Body of pancreas (tissue), 4 donors: ENCODE results near the gene NMT1. TPM values are rescaled to one million over a fixed set of nuclear protein-coding genes. Genes with fewer than 3 reads are reported as not detected.

ENCODE experiments used
- ATAC-seq: fragments of 150-250 bp; one replicate; pipeline ENCODE4 v1.9.1; 2016
- DNase-seq, 4 donors: peaks; one replicate each; pipeline ENCODE4 v3.0.0-alpha.2; 2019
- H3K27ac ChIP-seq, 4 donors: fragments of 200-600 bp; sonication (generic); 1 replicate in 3 of 4; 2 replicates in 1 of 4; pipeline versions ENCODE4 v1.5.1 to v1.6.1; 2016 to 2019; ENCODE audit warnings: mild to moderate bottlenecking in 1 of 4, mixed read lengths in 1 of 4, moderate library complexity in 1 of 4
- H3K27me3 ChIP-seq, 2 donors: fragments of 200-600 bp; sonication (generic); one replicate each; pipeline ENCODE4 v1.6.0; 2016; ENCODE audit warnings: mild to moderate bottlenecking in 1 of 2
- H3K36me3 ChIP-seq, 2 donors: fragments of 200-600 bp; sonication (generic); replicated peaks in 1 of 2; 2 replicates each; pipeline ENCODE4 v1.5.1; 2016; ENCODE audit warnings: low read depth in 2 of 2; ENCODE audit not compliant: insufficient read depth in 1 of 2
- H3K4me1 ChIP-seq: fragments of 200-600 bp; sonication (generic); one replicate; pipeline ENCODE4 v1.6.0; 2016
- H3K4me3 ChIP-seq, 2 donors: fragments of 200-600 bp; sonication (generic); 1 replicate in 1 of 2; 2 replicates in 1 of 2; pipeline ENCODE4 v1.5.1; 2016 to 2019
- H3K9me3 ChIP-seq, 3 donors: fragments of 200-600 bp; sonication (generic); 1 replicate in 2 of 3; 2 replicates in 1 of 3; pipeline ENCODE4 v1.5.1; 2016
- CTCF ChIP-seq, 7 experiments: fragments of 450-650 bp in 4 of 7; fragments of 200-600 bp in 3 of 7; sonication (generic) in 3 of 7; IDR thresholded peaks; one replicate each; pipeline ENCODE4 v1.5.1; 2016 to 2019; ENCODE audit warnings: antibody characterized with exemption in 7 of 7
- POLR2A ChIP-seq, 3 donors: fragments of 450-650 bp; IDR thresholded peaks; one replicate each; pipeline ENCODE4 v1.6.1; 2016; ENCODE audit warnings: antibody characterized with exemption in 3 of 3, mild to moderate bottlenecking in 2 of 3
- whole genome bisulfite sequencing, 2 donors: methylation state at CpG; one replicate each; pipeline ENCODE4 v1.1.5; 2017; 5-methylcytosine and 5-hydroxymethylcytosine counted together
- intact Hi-C: fragments of 100-400 bp; cut with DNase I; formaldehyde crosslinking; loops from one replicate; pipeline ENCODE4 v1.15.1; 2023
- total RNA-seq, 2 donors: library from RNA; depleted of rRNA; stranded (reverse); fragments of >200 nt; gene quantifications; one replicate each; pipeline ENCODE4 v1.1.0, GENCODE V29; 2016

Gene NMT1
- total RNA-seq, 2 donors from 2014 or later, result 26.5 to 33.9 TPM

- ATAC-seq, result peak; percentile 89
- H3K36me3 ChIP-seq, result peaks cover 33 to 56% of the 10 kb centered on the region in 2 donors
- no peaks in the 10 kb centered on the region for H3K4me1 ChIP-seq
- H3K9me3 ChIP-seq, result no peaks in the 10 kb centered on the region
- WGBS, 2 donors, result 35 to 61% methylated on average over 9 of the region's 9 CpGs
- no peak overlapping the region for H3K4me3 ChIP-seq
- intact Hi-C loops, result no loop called here
- TF ChIP-seq POLR2A (IDR thresholded peaks at IDR 0.05) (no peak), CTCF (IDR thresholded peaks at IDR 0.05) (peak; percentile 67 to 87 (median 81))
- peak; percentile 82 to 89 (median 88) for DNase-seq
- no peaks in the 10 kb centered on the region for H3K27me3 ChIP-seq
- no peak overlapping the region for H3K27ac ChIP-seq
Measured at GRCh38 chr17:45098869-45099616, 37.9 kb downstream of the NMT1 start.

- DNase-seq (no peak), ATAC-seq (no peak)
- no peaks in the 10 kb centered on the region for H3K4me1 ChIP-seq
- no peak for TF ChIP-seq CTCF (IDR thresholded peaks at IDR 0.05)
- TF ChIP-seq POLR2A (IDR thresholded peaks at IDR 0.05), result no peak
- H3K9me3 ChIP-seq, result no peaks in the 10 kb centered on the region
- no peak overlapping the region for H3K4me3 ChIP-seq
- H3K36me3 ChIP-seq, result peaks cover 27 to 67% of the 10 kb centered on the region in 2 donors
- no peak overlapping the region for H3K27ac ChIP-seq
- intact Hi-C loops, result loop anchor here (10.0 kb wide), 1 partner anchor 327 kb away; no protein-coding TSS in a partner anchor
- no peaks in the 10 kb centered on the region for H3K27me3 ChIP-seq
- WGBS, 2 donors, result 85 to 87% methylated on average over 9 of the region's 9 CpGs
Measured at GRCh38 chr17:45101546-45101882, 40.4 kb downstream of the NMT1 start.

GRCh38 chr17:45101883-45102811, 41.0 kb downstream of the NMT1 start:
- H3K27ac ChIP-seq, result no peak overlapping the region
- no peaks in the 10 kb centered on the region for H3K4me1 ChIP-seq
- intact Hi-C loops, result loop anchor here (10.0 kb wide), 1 partner anchor 327 kb away; no protein-coding TSS in a partner anchor
- TF ChIP-seq POLR2A (IDR thresholded peaks at IDR 0.05), result no peak
- no peak for TF ChIP-seq CTCF (IDR thresholded peaks at IDR 0.05)
- H3K27me3 ChIP-seq, result no peaks in the 10 kb centered on the region
- H3K36me3 ChIP-seq, result peaks cover 23 to 66% of the 10 kb centered on the region in 2 donors
- H3K9me3 ChIP-seq, result no peaks in the 10 kb centered on the region
- H3K4me3 ChIP-seq, result no peak overlapping the region
- no peak for DNase-seq
- WGBS, 2 donors, result 81 to 89% methylated on average over 11 to 12 of the region's 12 CpGs
- no peak for ATAC-seq

- no peak overlapping the region for H3K4me3 ChIP-seq
- peaks cover 16 to 65% of the 10 kb centered on the region in 2 donors for H3K36me3 ChIP-seq
- no peaks in the 10 kb centered on the region for H3K9me3 ChIP-seq
- H3K4me1 ChIP-seq, result no peaks in the 10 kb centered on the region
- ATAC-seq, result no peak
- intact Hi-C loops, result loop anchor here (10.0 kb wide), 1 partner anchor 328 kb away; no protein-coding TSS in a partner anchor
- TF ChIP-seq POLR2A (IDR thresholded peaks at IDR 0.05), result no peak
- no peak for TF ChIP-seq CTCF (IDR thresholded peaks at IDR 0.05)
- no peak for DNase-seq
- H3K27ac ChIP-seq, result no peak overlapping the region
- H3K27me3 ChIP-seq, result no peaks in the 10 kb centered on the region
- WGBS, 2 donors, result 91 to 95% methylated on average over 4 to 9 of the region's 9 CpGs
Measured at GRCh38 chr17:45102856-45103255, 41.7 kb downstream of the NMT1 start.
